ENCODE results near the gene SOX13.

Gene SOX13

DNA sequence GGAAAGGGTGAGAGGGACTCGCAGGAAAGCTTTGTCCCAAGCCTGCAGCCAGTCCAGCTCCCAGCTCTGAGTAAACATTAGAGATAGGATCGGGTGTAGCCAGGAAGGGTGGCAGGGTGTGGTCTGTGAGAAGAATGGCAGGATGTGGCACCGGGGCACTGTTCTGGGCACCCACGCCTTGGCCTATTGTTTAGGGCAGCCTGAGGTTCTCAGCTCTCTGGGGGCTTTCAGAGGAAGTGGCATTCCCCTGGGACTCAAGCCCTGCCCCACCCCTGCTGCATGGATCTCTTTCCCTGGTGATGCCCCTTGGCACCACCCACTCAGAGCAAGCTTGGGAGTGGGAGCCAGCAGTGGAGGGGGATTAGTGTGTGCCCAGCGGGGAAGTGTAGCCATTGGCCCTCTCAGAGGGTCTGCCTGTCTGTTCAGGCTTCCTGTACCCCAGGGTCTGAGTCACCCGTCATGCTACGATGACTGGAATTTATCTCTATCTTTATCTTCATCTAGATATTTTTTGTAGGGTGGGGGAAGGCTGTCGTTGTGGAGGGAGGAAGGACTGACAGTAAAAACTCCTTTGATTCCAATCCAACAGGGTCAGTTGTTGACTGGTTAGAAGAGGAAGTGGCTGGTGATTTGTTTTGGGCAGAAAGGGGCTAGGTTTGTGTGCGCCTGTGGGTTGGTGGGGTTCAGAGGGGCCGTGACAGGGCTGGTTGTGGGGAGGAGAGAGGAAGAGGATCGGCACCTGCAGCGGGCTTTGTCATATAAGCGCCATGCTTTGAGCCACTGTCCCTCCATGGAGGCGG lies 31.6 kb downstream of the SOX13 start:
- DNase-seq, result no peak

DNA sequence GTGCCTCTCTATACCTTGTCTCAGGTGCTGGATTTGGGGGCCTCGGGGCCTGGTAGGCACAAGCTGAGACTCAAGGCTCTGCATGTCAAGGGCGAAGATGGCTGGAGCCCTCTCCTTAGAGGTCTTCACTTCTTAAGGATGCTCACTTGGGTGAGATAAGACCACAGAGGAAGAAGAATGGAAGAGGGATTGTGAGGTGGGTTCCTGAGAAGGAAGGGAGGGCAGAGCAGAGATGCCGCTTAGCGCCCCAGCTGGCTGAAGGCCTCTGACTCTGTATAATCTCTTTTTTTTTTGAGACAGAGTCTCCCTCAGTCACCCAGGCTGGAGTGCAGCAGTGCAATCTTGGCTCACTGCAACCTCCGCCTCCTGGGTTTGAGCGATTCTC lies 32.2 kb downstream of the SOX13 start:
- no peak for DNase-seq

DNA sequence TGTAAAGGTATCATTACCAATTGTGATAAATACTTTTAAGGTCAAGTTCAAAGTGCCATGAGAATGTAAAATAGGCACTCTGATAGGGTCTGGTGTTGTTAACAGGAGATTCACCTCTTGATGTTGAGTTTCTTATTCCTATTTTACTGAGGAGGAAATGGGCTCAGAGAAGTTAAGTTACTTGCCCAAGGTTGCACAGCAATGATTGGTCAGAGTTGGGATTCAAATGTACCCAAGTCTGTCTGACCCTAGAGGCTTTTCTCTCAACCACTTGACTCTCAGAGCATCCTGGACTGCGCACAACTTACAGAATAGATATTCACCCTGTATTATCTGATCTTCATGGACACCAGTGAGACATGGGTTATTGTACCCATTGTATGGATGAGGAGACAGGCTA lies 33.9 kb downstream of the SOX13 start:
- no peak for DNase-seq

DNA sequence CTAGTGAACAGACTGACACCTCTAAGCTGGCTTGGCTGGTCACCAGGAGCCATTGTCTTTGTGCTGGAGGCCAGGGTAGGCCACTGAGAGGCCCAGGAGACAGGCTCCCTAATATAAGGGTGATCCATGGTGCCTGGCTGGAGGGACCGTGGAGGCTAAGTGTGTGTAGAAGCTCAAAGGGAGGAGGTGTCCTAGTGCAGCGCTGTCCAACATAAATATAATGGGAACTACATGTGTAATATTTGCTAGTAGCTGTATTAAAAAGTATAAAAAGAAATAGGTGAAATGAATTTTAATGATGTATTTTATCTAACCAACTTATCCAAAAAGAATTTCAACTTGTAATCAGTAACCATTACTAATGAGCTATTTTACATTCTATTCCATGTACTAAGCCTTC lies 35.0 kb downstream of the SOX13 start:
- DNase-seq, result no peak

DNA sequence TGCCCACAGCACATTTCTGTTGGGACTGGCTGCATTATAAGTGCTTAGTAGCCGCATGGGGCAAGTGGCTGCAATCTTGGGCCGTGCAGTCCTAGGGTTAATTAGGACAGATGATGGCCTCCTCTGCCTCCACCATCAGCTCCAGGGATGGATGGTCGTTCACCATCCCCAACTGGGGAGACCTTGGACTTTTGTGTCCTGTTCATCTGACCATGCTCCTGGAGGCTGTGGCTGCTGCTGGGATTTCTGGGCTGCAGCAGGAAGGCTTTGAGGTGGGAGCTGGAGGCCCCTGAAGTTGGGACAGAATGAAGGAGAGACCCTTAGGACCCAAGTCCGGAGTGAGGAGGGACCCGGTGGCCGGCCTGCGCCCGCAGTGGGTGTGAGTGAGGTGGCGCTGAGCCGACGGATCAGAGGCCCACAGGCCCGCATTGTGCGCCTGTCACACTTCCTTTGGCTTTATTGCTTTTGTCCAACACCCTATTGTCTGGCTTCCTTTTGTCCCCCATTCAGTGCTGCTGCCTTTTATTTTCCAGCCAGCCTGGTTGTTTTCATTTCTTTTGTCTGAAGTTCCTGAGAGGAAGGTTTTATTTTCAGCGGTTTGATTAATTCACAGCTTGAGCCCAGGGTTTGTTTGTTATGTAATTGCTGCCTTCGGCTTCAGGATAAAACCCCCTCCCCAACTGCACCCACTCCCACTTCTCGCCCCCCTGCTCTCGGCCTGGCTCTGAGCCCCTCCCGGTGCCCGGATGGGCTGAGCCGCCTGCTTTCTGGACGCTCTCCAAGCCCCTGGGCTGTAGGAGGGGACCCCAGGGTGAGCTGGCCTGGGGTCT lies 35.6 kb downstream of the SOX13 start:
- peak in 3 of 56 donors; percentile 14 to 20 (median 19) for DNase-seq

DNA sequence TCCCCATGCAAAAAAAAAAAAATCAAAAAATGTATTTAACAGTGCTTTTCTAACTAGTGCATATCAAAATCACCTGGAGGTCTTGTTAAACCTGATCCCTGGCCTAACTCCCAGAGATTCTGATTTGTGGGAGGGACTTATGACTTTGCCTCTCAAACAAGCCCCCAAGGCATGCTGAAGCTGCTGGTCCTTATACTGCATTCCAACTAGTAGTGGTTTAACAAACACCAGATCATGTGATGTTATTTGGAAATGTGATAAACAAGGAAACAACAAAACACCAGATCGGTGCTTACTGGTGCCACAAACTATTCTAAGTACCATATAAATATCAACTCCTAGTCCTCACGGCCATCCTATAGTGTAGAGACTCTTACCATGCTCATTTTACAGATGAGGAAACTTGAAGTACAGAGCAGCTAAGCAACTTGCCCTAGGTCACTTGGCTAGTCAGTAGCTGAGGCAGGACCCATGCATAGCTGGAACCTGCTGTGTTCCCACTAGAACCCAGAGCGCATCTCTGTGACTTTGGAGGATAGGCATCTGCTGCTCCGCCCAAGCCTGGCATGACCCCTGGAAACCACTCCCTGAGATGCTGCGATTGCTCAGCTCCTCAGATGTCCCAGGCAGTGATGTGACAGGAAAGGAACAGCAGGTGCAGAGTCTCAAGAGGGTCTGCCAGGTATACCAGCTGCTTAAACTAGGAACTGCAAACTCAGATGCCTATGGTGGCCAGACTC lies 38.1 kb downstream of the SOX13 start:
- DNase-seq, result no peak

DNA sequence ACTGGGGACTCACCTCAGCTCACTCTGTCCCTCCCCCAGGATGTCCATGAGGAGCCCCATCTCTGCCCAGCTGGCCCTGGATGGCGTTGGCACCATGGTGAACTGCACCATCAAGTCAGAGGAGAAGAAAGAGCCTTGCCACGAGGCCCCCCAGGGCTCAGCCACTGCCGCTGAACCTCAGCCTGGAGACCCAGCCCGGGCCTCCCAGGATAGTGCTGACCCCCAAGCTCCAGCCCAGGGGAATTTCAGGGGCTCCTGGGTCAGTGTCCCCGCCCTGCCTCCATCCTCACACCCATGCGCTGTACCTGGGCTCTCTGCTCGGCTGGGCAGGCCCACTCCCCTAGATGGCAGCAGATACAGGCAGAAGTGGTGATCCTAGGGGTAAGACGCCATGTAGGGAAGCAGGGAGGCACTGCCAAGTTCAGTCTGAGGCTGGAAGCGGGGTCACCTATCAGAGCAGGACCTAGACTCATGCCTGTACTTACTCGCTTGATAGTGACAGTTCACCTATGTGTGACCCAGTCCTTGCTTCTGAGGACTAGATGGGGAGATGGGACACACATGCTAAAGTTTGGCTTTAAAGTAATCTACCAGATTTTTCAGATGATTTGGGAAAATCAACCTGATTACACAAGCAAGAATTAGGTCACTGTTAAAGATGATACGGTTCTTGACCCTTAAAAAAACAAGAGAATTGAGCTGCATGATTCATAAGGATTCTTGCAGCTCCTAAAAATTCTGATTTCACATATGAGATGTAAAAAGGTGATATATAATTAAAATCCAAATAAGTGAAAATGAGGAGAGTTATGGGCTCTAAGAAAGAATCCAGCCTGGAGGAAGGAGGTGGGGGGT lies 40.2 kb downstream of the SOX13 start:
- no peak for DNase-seq

DNA sequence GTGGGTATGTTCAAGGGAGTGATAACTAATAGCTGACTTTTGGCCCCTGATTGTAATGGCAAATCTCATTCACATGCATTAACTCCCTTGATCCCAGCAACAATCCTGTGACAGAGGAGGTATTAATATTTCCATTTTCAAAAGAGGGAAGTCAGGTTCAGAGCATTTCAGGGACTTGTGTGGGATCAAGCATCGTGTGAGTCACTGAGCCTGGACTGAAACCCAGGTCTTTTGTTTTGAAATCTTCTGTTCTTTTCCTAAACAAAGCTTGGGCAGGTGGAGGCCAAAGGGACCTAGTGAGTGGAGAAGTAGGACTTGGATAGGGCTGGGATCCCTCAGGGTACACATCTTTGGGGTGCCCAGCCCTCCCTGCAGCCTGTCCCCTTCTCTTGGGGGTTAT lies 41.0 kb downstream of the SOX13 start:
- DNase-seq, result no peak

DNA sequence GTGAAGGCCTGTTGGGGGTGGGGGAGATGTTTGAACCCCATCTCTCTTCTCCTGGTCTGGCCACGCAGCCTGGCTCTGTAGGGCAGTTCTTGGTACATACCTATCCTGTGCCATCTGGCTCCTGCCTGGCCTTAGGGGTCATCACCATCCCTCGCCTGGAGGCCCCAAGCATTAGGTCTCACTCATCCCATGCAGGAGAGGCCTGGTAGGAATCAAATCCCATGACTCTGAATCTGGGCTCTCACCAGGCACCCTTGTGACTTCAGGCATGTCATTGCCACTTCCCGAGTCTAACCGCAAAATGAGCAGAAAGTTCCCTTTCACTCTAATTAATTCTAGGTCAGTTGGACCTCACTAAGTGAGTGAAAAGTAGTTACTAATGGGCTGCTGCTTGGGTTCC lies 41.7 kb downstream of the SOX13 start:
- peak in 1 of 56 donors; percentile 8 for DNase-seq

DNA sequence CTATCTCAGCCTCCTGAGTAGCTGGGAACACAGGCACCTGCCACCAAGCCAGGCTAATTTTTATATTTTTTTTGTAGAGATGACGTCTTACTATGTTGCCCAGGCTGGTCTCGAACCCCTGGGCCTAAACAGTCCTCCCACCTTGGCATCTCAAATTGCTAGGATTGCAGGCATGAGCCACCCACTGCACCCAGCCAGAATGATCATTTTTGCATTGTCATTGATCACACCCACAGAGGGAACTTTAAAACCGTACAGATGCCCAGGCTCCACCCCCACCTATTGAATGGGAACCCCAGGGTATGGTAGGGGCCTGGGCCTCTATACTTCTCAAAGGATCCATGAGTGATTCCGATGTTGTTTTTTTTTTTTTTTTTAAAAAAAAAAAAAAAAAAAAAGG lies 42.2 kb downstream of the SOX13 start:
- no peak for DNase-seq

DNA sequence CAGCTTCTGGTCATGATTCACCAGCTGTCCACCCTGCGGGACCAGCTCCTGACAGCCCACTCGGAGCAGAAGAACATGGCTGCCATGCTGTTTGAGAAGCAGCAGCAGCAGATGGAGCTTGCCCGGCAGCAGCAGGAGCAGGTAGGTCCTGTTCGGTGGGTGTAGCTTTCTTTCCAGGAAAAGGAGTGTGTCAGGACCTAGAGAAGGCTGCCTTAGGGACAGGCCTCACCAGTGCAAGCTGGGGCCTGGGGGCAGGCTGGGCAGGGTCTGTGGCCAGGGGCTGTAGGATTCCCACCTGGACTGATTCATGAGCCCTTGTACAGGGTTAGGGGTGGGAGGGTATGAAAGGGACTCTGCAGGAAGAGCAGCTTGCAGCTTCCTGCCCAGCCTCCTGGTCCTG lies 43.6 kb downstream of the SOX13 start:
- no peak for DNase-seq

DNA sequence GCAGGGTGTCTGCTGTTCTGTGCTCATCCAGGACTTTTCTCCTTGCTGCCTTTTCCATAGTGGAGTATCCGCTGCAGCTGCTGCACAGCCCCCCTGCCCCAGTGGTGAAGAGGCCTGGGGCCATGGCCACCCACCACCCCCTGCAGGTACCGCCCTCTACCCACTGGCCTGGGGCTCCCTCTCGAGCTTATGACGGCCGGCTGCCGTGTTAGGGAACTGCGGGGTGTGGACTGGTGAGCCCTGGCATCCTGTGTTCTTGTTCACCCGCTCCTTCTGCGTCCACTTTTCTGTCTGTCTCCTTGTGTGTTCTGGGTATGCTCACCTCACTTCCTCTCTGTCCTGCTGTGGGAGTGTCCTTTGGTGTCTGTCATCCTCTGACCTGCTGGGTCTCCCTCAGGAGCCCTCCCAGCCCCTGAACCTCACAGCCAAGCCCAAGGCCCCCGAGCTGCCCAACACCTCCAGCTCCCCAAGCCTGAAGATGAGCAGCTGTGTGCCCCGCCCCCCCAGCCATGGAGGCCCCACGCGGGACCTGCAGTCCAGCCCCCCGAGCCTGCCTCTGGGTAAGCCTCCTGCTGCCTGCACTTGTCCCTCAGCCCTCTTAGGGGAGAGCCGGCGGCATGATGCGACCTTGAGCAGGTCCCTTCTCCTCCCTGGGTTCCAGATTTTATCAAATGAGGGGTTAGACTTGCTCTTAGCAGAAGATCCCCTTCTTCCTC lies 49.1 kb downstream of the SOX13 start:
- no peak for DNase-seq

DNA sequence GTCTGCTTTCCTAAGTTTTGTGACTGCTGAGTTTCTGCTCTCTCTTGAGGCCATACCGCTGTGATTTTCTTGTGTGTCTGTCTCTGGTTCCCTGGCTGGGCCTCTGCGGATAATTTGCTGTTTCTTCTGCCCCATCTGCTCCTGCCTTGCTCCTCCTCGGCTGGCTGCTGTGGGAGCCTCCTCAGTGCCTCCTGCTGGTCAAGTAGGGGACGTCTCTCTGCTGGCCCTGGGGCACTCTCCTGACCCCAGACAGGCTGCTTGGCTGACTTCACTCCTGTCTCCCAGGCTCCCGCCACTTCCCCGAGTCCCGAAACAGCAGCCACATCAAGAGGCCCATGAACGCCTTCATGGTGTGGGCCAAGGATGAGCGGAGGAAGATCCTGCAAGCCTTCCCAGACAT lies 50.5 kb downstream of the SOX13 start:
- no peak for DNase-seq

DNA sequence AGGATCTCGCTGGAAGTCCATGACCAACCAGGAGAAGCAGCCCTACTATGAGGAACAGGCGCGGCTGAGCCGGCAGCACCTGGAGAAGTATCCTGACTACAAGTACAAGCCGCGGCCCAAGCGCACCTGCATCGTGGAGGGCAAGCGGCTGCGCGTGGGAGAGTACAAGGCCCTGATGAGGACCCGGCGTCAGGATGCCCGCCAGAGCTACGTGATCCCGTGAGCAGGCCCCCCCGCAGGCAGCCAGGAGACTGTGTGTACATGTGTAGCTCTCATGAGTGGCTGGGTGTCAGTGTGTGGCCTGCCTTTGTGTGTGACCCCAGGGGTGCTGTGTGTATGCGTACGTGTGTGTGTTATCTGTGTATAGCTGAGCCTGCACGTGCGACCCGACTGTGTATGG lies 51.7 kb downstream of the SOX13 start:
- no peak for DNase-seq

DNA sequence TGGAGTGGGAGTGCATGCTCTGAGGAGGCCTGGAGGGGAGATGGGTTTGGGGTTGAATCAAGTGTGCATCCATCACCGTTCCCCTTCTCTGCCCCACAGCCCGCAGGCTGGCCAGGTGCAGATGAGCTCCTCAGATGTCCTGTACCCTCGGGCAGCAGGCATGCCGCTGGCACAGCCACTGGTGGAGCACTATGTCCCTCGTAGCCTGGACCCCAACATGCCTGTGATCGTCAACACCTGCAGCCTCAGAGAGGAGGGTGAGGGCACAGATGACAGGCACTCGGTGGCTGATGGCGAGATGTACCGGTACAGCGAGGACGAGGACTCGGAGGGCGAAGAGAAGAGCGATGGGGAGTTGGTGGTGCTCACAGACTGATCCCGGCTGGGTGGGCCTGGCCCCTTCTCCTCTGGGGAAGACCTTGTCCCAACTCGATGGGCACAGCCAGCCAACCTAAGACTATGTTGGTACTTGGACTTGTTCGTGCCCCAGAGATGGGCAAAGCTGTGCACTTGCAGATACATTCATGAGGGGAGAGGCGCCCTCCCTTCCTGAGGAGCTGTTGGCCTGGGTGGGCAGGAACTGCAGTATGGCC lies 52.9 kb downstream of the SOX13 start:
- no peak for DNase-seq

DNA sequence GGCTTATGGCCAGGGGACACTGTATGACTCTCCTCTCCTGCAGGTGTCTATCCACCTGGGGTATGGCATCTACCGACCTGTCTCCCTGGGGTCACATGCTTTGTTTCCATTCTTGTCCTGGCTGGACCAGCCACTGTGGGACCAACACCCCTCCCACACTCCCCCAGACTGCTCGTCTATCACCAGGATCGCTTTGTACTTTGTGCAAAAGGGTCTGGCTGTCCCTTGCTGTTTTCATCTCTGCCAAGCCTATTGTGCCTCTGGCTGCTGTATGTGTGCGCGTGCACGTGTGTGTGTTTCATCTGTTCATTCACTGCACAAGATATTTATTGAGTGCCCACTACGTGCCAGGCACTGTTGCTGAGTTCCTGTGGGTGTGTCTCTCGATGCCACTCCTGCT lies 53.5 kb downstream of the SOX13 start:
- DNase-seq, result no peak

DNA sequence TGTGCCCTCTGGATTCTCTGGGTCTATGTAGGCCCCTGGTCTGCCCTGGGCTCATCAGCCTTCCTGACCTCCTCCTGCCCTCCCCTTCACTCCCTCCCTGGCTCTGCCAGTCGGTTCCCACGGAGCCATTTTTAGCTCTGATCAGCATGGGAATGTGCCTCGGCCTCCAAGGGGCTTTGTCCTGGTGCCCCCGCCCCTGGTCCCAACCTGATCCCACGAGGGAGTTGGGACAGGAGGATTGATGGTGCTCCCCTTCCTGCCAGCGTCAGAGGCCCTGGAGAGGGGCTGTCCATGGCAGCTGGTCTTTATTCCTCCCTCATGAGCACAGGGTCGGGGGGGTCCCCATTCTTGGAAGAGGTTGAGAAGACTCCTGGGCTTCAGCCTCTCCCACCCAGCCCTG lies 54.0 kb downstream of the SOX13 start:
- no peak for DNase-seq

DNA sequence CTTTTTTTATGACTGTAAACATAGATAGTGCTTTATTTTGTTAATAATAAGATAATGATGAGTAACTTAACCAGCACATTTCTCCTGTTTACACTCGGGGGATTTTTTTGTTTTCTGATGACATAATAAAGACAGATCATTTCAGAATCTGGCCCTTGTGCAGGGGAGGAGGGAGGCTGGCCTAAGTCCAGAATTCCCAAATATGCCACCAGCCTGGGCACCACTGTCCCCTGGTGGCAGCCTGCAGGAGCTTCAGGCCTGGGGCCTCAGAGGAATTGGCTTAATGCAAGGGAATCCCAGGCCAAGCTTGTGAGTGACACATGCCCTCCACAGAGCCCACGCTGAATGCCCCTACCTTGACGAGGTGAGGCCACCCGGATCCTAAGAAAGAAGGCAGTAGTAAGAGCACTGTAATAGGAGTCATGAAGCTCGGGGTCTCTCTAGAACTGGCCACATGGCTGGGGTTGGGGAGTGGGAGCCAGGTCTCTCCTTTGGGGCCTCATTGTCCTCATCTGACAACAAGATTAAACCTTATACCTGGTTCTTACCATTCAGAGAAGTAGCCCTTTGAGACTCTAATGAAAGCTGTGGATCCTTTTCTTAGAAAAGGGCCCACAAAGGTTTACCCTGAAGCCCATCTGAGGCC lies 54.8 kb downstream of the SOX13 start:
- DNase-seq, result peak in 40 of 56 donors; percentile 7 to 76 (median 44)

DNA sequence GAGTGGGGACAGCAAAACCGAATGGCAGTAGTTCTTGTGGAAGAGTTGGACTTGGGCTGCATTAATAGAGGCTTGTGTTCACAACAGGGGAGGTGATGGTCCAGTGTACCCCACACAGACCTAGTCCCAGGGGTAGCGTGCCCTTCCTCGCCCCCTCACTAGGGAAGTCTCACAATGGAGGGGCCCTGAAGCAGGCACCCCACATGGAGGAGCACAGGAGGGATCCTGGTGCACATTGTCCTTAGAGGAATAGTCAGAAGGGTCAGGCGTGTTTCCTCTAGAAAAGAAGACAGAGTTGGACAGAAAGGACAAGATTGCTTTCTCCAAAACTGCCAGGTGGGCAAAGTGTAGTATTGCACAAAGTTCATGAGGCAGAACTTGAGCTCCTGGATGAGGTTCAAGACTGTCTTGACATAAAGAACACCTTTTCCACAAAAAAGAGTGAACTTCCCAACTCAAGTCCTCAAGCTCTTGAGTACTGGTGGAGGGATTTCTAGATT lies 55.6 kb downstream of the SOX13 start:
- DNase-seq, result no peak
